H1 (cell line): ENCODE results near the gene CELA2A. TPM values are rescaled to one million over a fixed set of nuclear protein-coding genes. Genes with fewer than 3 reads are reported as not detected.

ENCODE experiments used
- CTCF ChIA-PET: fragments of 300-600 bp; sonication (Branson Sonifier 250); formaldehyde crosslinking; loops from one replicate; lab custom pipeline; 2021; ENCODE audit not compliant: partially characterized antibody; lab: Charles Lee
- POLR2A ChIA-PET: fragments of 300-600 bp; sonication (Branson Sonifier 250); formaldehyde crosslinking; loops from one replicate; lab custom pipeline; 2021; ENCODE audit warnings: inconsistent platforms; ENCODE audit not compliant: partially characterized antibody; lab: Charles Lee
- DNase-seq, 2 experiments: peaks; one replicate each; pipeline versions ENCODE4 v3.0.0 to v3.0.0-alpha.2; 2010 to 2022; ENCODE audit warnings: low spot score in 2 of 2, low read depth in 1 of 2, mixed read lengths in 1 of 2
- FAIRE-seq: peaks from 2 replicates; lab custom pipeline; 2011; peaks lifted over from hg19 to GRCh38; lab: Jason Lieb, UNC
- H2AFZ ChIP-seq: 2 replicates; pipeline ENCODE4 v1.8.1; 2012; ENCODE audit warnings: low read length, inconsistent platforms
- H2AK5ac ChIP-seq: 2 replicates; pipeline ENCODE4 v1.6.1; 2013; ENCODE audit warnings: low read depth, low read length
- H2BK120ac ChIP-seq: replicated peaks from 2 replicates; pipeline ENCODE3; 2013; ENCODE audit warnings: low read depth, low read length, inconsistent platforms
- H2BK12ac ChIP-seq: 2 replicates; pipeline ENCODE4 v1.6.1; 2013; ENCODE audit warnings: low read depth, low read length
- H2BK15ac ChIP-seq: 2 replicates; pipeline ENCODE4 v1.6.1; 2013; ENCODE audit warnings: low read length
- H2BK20ac ChIP-seq: 2 replicates; pipeline ENCODE4 v1.6.1; 2013; ENCODE audit warnings: low read length
- H2BK5ac ChIP-seq: 2 replicates; pipeline ENCODE4 v1.6.1; 2013; ENCODE audit warnings: low read depth, low read length
- H3K14ac ChIP-seq: 2 replicates; pipeline ENCODE4 v1.6.1; 2013; ENCODE audit warnings: inconsistent platforms; ENCODE audit not compliant: insufficient read length
- H3K18ac ChIP-seq: 2 replicates; pipeline ENCODE4 v1.6.1; 2013; ENCODE audit warnings: low read length; ENCODE audit errors: extremely low read depth
- H3K23ac ChIP-seq: 2 replicates; pipeline ENCODE4 v1.6.1; 2013; ENCODE audit warnings: inconsistent platforms; ENCODE audit not compliant: insufficient read length
- H3K23me2 ChIP-seq: 2 replicates; pipeline ENCODE4 v1.6.1; 2013; ENCODE audit warnings: low read depth, low read length
- H3K27ac ChIP-seq: 2 replicates; pipeline ENCODE4 v1.6.1; 2011; ENCODE audit warnings: low read depth, low read length, inconsistent platforms
- H3K27me3 ChIP-seq, 4 experiments: replicated peaks in 1 of 4; 1 replicate in 1 of 4; 2 replicates in 3 of 4; pipeline versions ENCODE4 v1.6.1 to v1.8.1; 2011 to 2013; ENCODE audit warnings: low read length in 3 of 4, mild to moderate bottlenecking in 3 of 4, inconsistent platforms in 2 of 4, mixed read lengths in 2 of 4, moderate library complexity in 1 of 4; ENCODE audit not compliant: control insufficient read depth in 3 of 4, insufficient read depth in 3 of 4; ENCODE audit errors: extremely low read depth in 1 of 4
- H3K36me3 ChIP-seq, 4 experiments: 2 replicates each; pipeline versions ENCODE4 v1.6.1 to v1.8.1; 2011 to 2013; ENCODE audit warnings: mild to moderate bottlenecking in 4 of 4, low read length in 3 of 4, moderate library complexity in 2 of 4, control low read depth in 1 of 4, inconsistent platforms in 1 of 4; ENCODE audit not compliant: insufficient read depth in 4 of 4, control insufficient read depth in 2 of 4
- H3K4ac ChIP-seq: replicated peaks from 2 replicates; pipeline ENCODE3; 2013; ENCODE audit warnings: low read length, low read depth, mixed read lengths, inconsistent platforms; ENCODE audit not compliant: insufficient read length
- H3K4me1 ChIP-seq, 4 experiments: replicated peaks in 1 of 4; 1 replicate in 1 of 4; 2 replicates in 3 of 4; pipeline versions ENCODE4 v1.6.1 to v1.8.1; 2011 to 2013; ENCODE audit warnings: low read length in 3 of 4, inconsistent platforms in 2 of 4, mixed read lengths in 1 of 4; ENCODE audit not compliant: insufficient read depth in 4 of 4, control insufficient read depth in 3 of 4
- H3K4me2 ChIP-seq, 2 experiments: 2 replicates each; pipeline versions ENCODE4 v1.6.1 to v1.8.1; 2011 to 2013; ENCODE audit warnings: low read depth in 2 of 2, low read length in 2 of 2, control low read depth in 1 of 2, inconsistent platforms in 1 of 2, mild to moderate bottlenecking in 1 of 2; ENCODE audit not compliant: insufficient read depth in 1 of 2
- H3K4me3 ChIP-seq, 4 experiments: fragments of 200-600, 300-600 bp in 1 of 4; sonication (generic), shearing (Covaris generic), sonication (Bioruptor Twin) in 1 of 4; 2 replicates each; pipeline versions ENCODE4 v1.5.1 to v1.8.1; 2011 to 2016; ENCODE audit warnings: low read length in 4 of 4, low read depth in 3 of 4, control low read depth in 2 of 4, inconsistent platforms in 2 of 4, mild to moderate bottlenecking in 2 of 4, mixed read lengths in 1 of 4, moderate library complexity in 1 of 4; ENCODE audit not compliant: insufficient read depth in 2 of 4; ENCODE audit errors: extremely low read depth in 1 of 4
- H3K56ac ChIP-seq: replicated peaks from 2 replicates; pipeline ENCODE3; 2013; ENCODE audit warnings: low read depth, mild to moderate bottlenecking, mixed read lengths, low read length, inconsistent platforms; ENCODE audit not compliant: insufficient read length
- H3K79me1 ChIP-seq: 2 replicates; pipeline ENCODE4 v1.6.1; 2013; ENCODE audit warnings: low read depth, low read length, control low read depth
- H3K79me2 ChIP-seq, 2 experiments: 2 replicates each; pipeline versions ENCODE4 v1.6.1 to v1.8.1; 2012 to 2013; ENCODE audit warnings: low read length in 2 of 2, mild to moderate bottlenecking in 2 of 2, inconsistent platforms in 1 of 2; ENCODE audit not compliant: insufficient read depth in 2 of 2, control insufficient read depth in 1 of 2
- H3K9ac ChIP-seq, 4 experiments: replicated peaks in 1 of 4; 1 replicate in 1 of 4; 2 replicates in 3 of 4; pipeline versions ENCODE4 v1.6.1 to v1.8.1; 2011 to 2013; ENCODE audit warnings: low read depth in 3 of 4, low read length in 3 of 4, control low read depth in 2 of 4, mild to moderate bottlenecking in 2 of 4, moderate library complexity in 2 of 4, inconsistent platforms in 1 of 4; ENCODE audit errors: extremely low read depth in 1 of 4
- H3K9me3 ChIP-seq, 2 experiments: 2 replicates each; pipeline versions ENCODE4 v1.6.1 to v1.8.1; 2012 to 2013; ENCODE audit warnings: mild to moderate bottlenecking in 2 of 2, moderate library complexity in 2 of 2, control low read depth in 1 of 2, inconsistent platforms in 1 of 2, low read depth in 1 of 2, low read length in 1 of 2, mixed read lengths in 1 of 2; ENCODE audit not compliant: insufficient read depth in 2 of 2
- H4K20me1 ChIP-seq, 2 experiments: replicated peaks in 1 of 2; 2 replicates each; pipeline versions ENCODE3 to v1.8.1; 2011 to 2013; ENCODE audit warnings: inconsistent platforms in 2 of 2, low read length in 2 of 2, mild to moderate bottlenecking in 1 of 2; ENCODE audit not compliant: insufficient read depth in 2 of 2, control insufficient read depth in 1 of 2
- H4K5ac ChIP-seq: 2 replicates; pipeline ENCODE4 v1.6.1; 2013; ENCODE audit warnings: low read length, low read depth, mixed read lengths, inconsistent platforms; ENCODE audit not compliant: insufficient read length
- H4K8ac ChIP-seq: 2 replicates; pipeline ENCODE4 v1.8.0; 2013; ENCODE audit warnings: mild to moderate bottlenecking, moderate library complexity, low read length, inconsistent platforms; ENCODE audit not compliant: insufficient read depth; ENCODE audit errors: extremely low read depth
- H4K91ac ChIP-seq: replicated peaks from 2 replicates; pipeline ENCODE3; 2013; ENCODE audit warnings: low read length, mixed read lengths, inconsistent platforms; ENCODE audit not compliant: insufficient read length
- BACH1 ChIP-seq: IDR thresholded peaks from 2 replicates; pipeline ENCODE4 v1.6.1; 2012; ENCODE audit warnings: low read length, improper control_type of control experiment
- CBX5 ChIP-seq: fragments of 300-800, 300-1000 bp; sonication (generic); IDR thresholded peaks from 2 replicates; pipeline ENCODE4 v1.7.1; 2016; ENCODE audit warnings: antibody characterized with exemption, low read length, low read depth
- CEBPB ChIP-seq: IDR thresholded peaks from 2 replicates; pipeline ENCODE4 v1.6.1; 2012; ENCODE audit warnings: low read depth, low read length
- CHD2 ChIP-seq: IDR thresholded peaks from 2 replicates; pipeline ENCODE4 v1.6.1; 2012; ENCODE audit warnings: low read length, improper control_type of control experiment
- CTBP2 ChIP-seq: IDR thresholded peaks from 2 replicates; pipeline ENCODE4 v1.7.0; 2011; ENCODE audit warnings: borderline replicate concordance, mild to moderate bottlenecking, moderate library complexity, mixed read lengths, low read length; ENCODE audit not compliant: insufficient read depth, insufficient read length
- EGR1 ChIP-seq: IDR thresholded peaks from 2 replicates; pipeline ENCODE4 v1.6.1; 2011; ENCODE audit warnings: low read depth, low read length, borderline replicate concordance
- EZH2 ChIP-seq: fragments of 200-600 bp; sonication (generic); IDR thresholded peaks from 2 replicates; pipeline ENCODE4 v1.7.1; 2012; ENCODE audit warnings: low read depth, mild to moderate bottlenecking, moderate library complexity, low read length, inconsistent platforms; ENCODE audit not compliant: severe bottlenecking
- FOSL1 ChIP-seq: IDR thresholded peaks from 2 replicates; pipeline ENCODE4 v1.6.1; 2011; ENCODE audit warnings: mild to moderate bottlenecking, low read depth, low read length, moderate library complexity; ENCODE audit not compliant: insufficient read depth
- MAFK ChIP-seq: IDR thresholded peaks from 2 replicates; pipeline ENCODE4 v1.6.1; 2012; ENCODE audit warnings: low read depth, mild to moderate bottlenecking, improper control_type of control experiment, low read length
- NANOG ChIP-seq: IDR thresholded peaks from 2 replicates; pipeline ENCODE4 v1.6.1; 2011; ENCODE audit warnings: low read length, low read depth, mild to moderate bottlenecking, inconsistent platforms; ENCODE audit not compliant: insufficient read depth, poor library complexity, severe bottlenecking
- PHF8 ChIP-seq: fragments of 200-600 bp; sonication (generic); conservative IDR thresholded peaks from 2 replicates; pipeline ENCODE4 v1.7.1; 2012; ENCODE audit warnings: low read depth, mild to moderate bottlenecking, inconsistent platforms, low read length, moderate library complexity
- RFX5 ChIP-seq: IDR thresholded peaks from 2 replicates; pipeline ENCODE4 v1.6.1; 2011; ENCODE audit warnings: low read depth, low read length, improper control_type of control experiment, borderline replicate concordance
- TEAD4 ChIP-seq: IDR thresholded peaks from 2 replicates; pipeline ENCODE4 v1.6.1; 2012; ENCODE audit warnings: low read depth, low read length, inconsistent platforms, mixed read lengths
- WGBS, 2 experiments: shearing (Covaris generic) in 1 of 2; methylation state at CpG; one replicate each; pipeline versions ENCODE4 v1.1.6 to v1.1.7; 2013 to 2015; ENCODE audit warnings: low lambda C conversion rate in 2 of 2, mixed read lengths in 2 of 2, inconsistent platforms in 1 of 2, low coverage in 1 of 2, missing lambda C conversion rate in 1 of 2; ENCODE audit not compliant: insufficient replicate concordance in 2 of 2, insufficient coverage in 1 of 2, insufficient read length in 1 of 2; ENCODE audit errors: extremely low coverage in 1 of 2, missing lambda C conversion rate in 1 of 2; 5-methylcytosine and 5-hydroxymethylcytosine counted together
- polyA plus RNA-seq, 7 experiments: library from polyadenylated mRNA; depleted of rRNA in 3 of 7; stranded (reverse) in 5 of 7; unstranded in 2 of 7; fragments of >200 nt in 5 of 7; fragments of 200-250 nt in 2 of 7; gene quantifications; 1 replicate in 5 of 7; 2 replicates in 1 of 7; 4 replicates in 1 of 7; pipeline versions ENCODE4 v1.2.1 to v1.2.3, GENCODE V29; 2011 to 2013; ENCODE audit warnings: missing spikeins in 2 of 7, mixed read lengths in 2 of 7
- total RNA-seq: library from RNA; stranded (reverse); fragmentation: NEBNext Ultra II Directional; extraction: Animal tissue kit (Norgen Biotek cat#: 25700); gene quantifications from 2 replicates; pipeline ENCODE4 v1.2.1, GENCODE V29; 2021

Gene CELA2A
- total and polyA plus RNA-seq, 2 of the 8 experiments (the other 6 are each of a cell fraction or from before 2014, with no cell fraction given), result not detected

- H3K27ac ChIP-seq, result no peak overlapping the region
- peaks cover 3 to 6% of the 10 kb centered on the region in 2 experiments for H4K20me1 ChIP-seq
- no peak overlapping the region for H2AFZ ChIP-seq
- no peak overlapping the region for H2BK20ac ChIP-seq
- CTCF ChIA-PET, result interaction anchor here (0.6 to 16.9 kb wide), 5 partner anchors 8 to 308 kb away, joined by 3 to 170 read pairs (median 5); partner anchors contain the start of gene EFHD2
- H3K27me3 ChIP-seq, result no peaks in the 10 kb centered on the region
- no peak for FAIRE-seq
- POLR2A ChIA-PET, result no interaction called here
- no peak overlapping the region for H3K4me2 ChIP-seq
- H3K4ac ChIP-seq, result no peak overlapping the region
- no peak overlapping the region for H2AK5ac ChIP-seq
- DNase-seq, result no peak
- no peak overlapping the region for H3K14ac ChIP-seq
- no peak overlapping the region for H3K56ac ChIP-seq
- H4K91ac ChIP-seq, result no peak overlapping the region
- WGBS, 2 experiments, result 89% methylated on average over 16 of the region's 18 CpGs; no CpG with 5 or more reads in 1 of the 2 experiments
- no peak overlapping the region for H3K4me3 ChIP-seq
- H3K79me1 ChIP-seq, result no peaks in the 10 kb centered on the region; the same call in 1 of the 2 replicates
- H3K23ac ChIP-seq, result no peak overlapping the region
- H4K8ac ChIP-seq, result no peak overlapping the region
- H2BK5ac ChIP-seq, result no peak overlapping the region
- no peak overlapping the region for H2BK12ac ChIP-seq
- H3K36me3 ChIP-seq, result no peaks in the 10 kb centered on the region
- H3K4me1 ChIP-seq, result peaks cover 0 to 9% (median 1%) of the 10 kb centered on the region in 4 experiments; a peak in 4 of 7 replicates
- no peak overlapping the region for H4K5ac ChIP-seq
- no peak overlapping the region for H2BK15ac ChIP-seq
- H3K18ac ChIP-seq, result no peak overlapping the region
- H3K9ac ChIP-seq, result no peak overlapping the region
- H3K23me2 ChIP-seq, result no peaks in the 10 kb centered on the region
- no peaks in the 10 kb centered on the region for H3K9me3 ChIP-seq
- no peak overlapping the region for H2BK120ac ChIP-seq
- H3K79me2 ChIP-seq, result no peaks in the 10 kb centered on the region
- TF ChIP-seq EZH2, result no peak
- no peak for TF ChIP-seq TEAD4
- TF ChIP-seq MAFK, result no peak
- no peak for TF ChIP-seq NANOG
- TF ChIP-seq RFX5, result no peak
- TF ChIP-seq FOSL1, result no peak
- no peak for TF ChIP-seq EGR1
- TF ChIP-seq BACH1, result no peak
- no peak for TF ChIP-seq CTBP2
- no peak for TF ChIP-seq PHF8
- no peak for TF ChIP-seq CBX5
- TF ChIP-seq CHD2, result no peak
- TF ChIP-seq CEBPB, result no peak
These were observed 37.6 kb upstream of the CELA2A start for GRCh38 chr1:15418806-15419515.
